Activated CD4-positive, CD25-positive, alpha-beta regulatory T cell (primary cell): ENCODE measurements around the gene SEMA3E.
"Not testable (repeated sequence)": the region's sequence is repeated elsewhere in the genome, so short reads cannot be mapped to it uniquely, and the experiment has no call there.

Source experiments
- DNase-seq, 4 experiments: peaks; one replicate each; lab custom pipeline; 2025; lab: John Stamatoyannopoulos, UW

The SEMA3E gene

DNA sequence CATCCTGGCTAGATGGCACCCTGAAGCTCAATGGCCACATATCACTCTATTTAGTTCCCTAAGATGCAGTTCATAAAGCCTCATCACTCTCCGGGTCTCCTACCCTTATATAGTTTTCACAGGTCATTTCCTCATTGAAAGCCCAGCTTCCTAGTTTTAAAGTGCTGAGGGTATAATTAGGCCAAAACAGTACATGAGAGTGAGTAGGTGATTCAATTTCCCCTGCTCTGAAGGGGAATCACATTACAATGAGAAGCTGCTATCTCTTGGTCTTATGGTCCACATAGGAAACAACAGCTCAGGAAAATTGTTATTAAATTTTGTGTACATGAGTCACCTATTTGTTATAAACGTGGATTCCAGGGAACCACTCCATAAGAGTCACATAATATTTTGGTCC is 162.0 kb downstream of the SEMA3E start:
- no peak for DNase-seq

DNA sequence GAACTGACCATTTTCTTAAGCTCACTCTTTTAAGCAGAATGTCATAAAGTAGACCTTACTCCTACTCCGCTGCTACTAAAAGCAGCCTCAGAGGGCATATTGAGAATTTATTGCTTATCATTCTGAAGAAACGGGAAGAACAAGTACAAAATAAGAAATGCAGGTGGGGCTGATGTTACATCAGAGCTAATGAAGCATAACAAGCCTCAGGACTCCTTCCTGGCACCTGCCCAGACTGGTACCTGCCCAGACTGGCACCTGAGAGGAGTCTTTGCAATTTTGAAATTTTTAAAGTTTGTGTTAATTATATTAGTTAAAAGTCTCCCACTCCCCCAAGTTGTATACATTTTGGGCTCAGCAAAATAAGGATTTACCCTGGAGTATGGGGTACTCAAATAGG is 162.4 kb downstream of the SEMA3E start:
- no peak for DNase-seq

DNA sequence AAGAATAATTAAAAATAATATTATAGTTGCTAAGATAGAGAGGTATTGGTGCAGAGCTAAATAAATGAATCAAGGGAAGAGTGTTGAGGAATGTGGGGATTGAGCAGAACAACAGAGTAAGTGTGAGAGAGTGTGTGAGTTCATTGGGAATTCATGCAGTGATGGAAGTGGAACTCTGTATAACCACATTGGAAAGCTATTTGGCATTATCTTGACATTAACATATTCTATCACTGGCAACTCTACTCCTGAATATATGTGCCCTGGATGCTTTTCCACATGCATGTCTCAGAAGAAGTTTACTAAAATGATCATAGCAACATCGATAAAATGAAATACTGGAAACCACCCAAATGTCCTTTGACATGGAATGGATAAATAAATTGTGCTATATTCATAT is 164.1 kb downstream of the SEMA3E start:
- no peak for DNase-seq

DNA sequence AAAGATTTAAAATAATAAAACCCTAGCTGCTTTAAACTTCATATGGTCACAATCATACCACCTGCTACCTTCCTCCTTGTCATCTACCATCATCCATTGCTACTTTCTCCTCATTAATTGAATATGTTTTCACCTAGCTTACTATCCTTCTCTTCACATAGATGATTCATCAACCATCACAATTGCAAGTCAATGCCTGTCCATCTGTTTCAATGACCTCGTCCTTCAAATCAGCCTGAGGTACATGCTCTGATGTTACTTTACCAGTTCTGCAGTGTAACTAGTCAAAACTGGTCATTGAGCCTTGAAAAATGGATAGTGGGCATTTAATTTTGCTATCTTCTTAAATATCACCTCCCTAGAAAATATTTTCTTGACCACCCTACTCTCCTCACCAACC is 164.7 kb downstream of the SEMA3E start:
- no peak for DNase-seq

DNA sequence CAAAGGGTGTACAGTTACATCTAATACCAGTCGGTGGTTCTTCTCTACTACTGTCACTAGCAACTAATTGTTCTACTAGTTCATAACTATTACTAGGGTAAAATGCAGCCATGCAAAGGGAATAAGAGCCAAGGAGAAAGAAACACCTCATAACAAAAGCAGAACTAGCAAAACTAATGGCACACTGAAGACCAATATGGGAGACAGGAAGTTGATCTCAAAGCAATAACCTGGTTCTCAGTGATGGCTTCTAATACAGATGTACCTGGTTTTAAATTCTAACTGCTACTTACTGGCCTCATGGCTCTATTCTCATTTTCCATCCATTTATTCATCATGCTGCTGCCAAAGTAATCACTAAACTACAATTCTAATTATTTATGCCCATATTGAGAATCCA is 170.3 kb downstream of the SEMA3E start:
- no peak for DNase-seq

DNA sequence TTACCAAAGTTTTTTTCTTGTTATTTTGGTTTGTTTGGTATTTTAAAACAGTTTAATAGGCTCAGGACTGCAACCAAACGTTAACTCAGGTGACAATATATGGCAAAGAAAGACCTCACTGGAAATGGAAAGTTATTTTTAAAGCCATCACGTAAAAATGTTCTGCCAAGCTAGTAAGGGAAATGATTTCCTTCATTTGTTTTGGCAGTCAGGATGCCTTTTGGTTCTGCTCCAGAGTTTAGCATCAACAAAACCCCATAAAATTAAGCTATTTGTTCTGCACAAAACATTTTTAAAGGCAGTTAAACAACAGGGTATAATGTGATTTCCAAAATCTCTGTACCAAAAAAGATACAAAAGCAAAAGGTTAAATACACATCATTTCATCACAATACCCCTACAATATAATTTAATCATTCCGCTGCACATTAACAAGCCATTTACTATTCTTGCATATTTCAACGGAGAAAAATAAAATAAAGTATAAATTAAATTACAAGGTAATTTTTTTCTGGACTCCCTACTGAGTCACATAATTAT is 172.4 kb downstream of the SEMA3E start:
- DNase-seq = no peak

DNA sequence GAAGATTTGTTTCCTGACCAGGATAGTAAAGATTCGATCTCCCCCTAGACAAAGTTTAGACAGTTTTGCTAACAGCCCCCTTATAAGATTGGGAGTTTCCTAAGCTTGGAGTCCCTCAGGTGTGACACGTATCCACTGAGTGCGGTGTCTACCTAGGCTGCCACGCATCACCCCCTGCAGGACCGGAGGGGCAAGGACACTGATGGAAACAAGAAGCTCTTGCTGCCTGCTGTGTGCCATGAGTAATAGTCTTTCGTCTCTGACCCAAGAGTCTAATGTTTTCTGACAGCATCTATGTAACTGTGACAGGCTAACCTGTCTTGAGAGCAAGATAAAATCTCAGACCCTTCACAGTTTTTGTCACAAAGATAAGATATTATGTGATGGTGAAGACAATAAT is 173.5 kb downstream of the SEMA3E start:
- no peak for DNase-seq

DNA sequence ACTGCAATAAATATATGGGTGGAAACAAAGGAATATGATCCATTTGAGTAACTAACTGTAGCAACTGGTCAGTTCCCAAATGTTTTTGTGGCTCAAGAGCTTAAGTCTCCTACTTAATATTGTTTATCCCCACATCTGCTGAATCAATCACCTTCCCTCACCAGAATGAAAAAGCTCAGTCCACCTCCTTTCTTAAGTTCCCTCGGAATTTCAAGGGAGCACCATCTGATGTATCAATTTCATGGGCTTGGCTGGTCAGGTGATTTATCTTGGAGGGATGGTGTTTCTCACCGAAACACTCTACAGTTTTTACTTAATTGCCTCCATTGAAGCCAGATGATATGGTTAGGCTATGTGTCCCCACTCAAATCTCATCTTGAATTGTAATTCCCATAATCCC is 176.6 kb downstream of the SEMA3E start:
- no peak for DNase-seq

DNA sequence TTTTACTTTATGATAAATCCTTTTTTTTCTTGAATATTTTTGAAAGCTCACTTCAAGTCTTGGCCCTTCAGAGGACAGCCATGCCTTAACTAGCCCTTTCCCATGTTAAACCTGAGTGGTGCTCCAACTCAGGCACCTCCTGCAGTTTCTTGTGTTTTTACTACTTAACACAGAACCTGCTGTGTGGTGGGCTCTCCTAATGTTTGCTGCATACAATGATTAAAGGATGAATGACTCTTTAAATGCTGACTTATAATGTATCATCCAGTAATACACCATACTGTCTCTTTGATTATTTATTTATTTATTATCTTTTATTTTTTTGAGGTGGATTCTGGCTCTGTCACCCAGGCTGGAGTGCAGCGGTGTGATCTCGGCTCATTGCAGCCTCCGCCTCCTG is 179.4 kb downstream of the SEMA3E start:
- no peak for DNase-seq

DNA sequence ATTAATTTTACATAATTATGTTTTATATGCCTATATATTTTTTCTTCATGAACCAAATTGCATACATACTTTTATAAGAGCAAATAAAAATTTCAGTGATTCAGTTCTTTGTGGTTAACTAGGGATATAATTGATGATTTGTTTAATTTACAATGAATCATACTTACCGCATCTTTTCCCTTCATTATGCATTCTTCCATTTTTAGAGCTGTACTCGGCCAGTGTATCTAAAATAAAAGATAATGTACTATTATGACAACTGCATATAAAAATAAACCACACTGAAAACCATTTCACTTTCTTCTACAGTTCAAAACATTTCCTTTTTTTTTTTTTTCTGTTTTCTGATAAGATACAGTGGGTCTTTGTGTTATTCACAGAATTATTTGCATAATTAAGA is 179.9 kb downstream of the SEMA3E start:
- no peak for DNase-seq

DNA sequence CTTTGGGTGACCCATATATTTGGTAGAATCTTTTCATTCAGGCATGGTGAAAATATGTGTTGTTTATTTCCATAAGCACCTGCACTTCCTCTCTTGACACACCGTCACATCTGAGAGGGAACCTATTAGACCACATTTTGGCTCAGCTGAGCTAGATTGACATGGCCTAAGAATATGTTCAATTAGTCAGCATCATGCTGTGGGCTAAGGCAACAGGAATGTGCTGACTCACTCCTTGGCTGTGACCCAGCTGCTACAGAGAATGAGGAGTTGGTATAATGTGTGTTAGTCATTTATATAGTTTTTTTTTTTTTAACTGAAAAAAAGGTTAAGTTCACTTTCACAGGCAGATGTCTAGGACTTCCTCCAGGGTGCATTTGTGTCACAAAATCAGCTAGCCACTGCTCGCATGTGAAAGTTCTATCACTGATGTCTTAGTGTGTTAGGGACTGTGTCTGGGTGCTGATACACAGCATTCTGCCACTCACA is 180.6 kb downstream of the SEMA3E start:
- no peak for DNase-seq

DNA sequence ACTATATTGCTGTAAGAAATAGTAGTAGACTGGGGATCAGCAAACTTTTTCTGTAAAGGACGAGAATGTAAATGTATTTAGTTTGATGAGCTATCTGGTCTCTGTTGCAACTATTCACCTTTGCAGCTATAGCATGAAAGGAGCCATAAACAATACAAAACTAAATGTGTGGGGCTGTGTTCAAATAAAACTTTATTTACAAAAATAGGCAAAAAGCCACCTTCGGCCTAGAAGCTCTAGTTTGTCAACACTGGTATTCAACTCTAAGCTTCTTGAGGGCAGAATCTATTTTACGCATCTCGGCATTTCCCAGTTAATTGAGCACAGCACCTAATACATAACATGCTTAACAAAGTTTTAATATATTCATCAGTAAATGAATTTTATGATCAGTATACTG is 181.4 kb downstream of the SEMA3E start:
- DNase-seq = no peak

DNA sequence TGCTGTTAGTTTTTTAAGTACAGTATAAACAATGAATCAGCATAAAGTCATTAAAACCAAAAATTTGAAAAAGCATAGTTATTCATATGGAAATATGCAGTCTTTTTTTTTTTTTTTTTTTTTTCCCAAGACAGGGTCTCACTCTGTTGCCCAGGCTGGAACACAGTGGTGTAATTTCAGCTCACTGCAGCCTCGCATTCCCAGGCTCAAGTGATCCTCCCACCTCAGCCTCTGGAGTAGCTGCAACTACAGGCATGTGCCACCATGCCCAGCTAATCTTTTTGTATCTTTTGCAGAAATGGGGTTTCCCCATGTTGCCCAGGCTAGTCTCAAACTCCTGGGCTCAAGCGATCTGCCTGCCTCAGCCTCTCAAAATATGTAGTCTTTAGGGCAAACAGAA is 182.0 kb downstream of the SEMA3E start:
- no peak for DNase-seq

DNA sequence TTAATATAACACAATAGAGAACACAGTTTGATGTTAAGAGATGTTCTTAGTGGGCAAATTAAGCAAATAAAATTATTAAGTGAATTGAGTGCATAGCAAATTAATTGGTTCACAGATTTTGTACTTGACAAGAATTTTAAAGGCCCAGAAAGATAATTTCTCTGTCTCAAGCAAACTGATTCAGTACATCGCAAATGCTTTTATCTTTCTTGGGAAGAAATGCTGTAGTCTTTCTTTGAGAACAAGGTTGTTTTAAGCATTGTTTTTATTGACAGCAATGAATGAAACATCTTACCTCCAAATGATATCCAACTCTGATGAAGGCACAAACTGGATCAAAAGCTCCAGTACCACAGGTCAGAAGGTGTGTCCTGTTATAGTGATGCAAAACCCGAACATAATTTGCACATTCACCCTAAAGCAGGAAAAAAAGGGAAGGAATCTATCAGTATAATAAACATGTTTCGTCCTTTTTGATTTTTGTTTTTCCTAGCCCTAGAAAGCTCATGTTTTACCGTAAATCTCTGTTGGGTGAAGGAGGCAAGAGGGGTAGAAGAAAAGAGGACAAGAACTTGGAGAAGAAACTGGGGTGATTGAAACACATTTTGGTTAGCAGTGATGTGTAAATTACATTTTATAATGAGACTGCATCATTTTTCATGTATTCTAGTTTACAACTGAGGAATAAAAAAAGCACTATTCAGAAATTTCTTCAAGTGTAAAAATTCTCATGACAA is 182.6 kb downstream of the SEMA3E start:
- DNase-seq = no peak

DNA sequence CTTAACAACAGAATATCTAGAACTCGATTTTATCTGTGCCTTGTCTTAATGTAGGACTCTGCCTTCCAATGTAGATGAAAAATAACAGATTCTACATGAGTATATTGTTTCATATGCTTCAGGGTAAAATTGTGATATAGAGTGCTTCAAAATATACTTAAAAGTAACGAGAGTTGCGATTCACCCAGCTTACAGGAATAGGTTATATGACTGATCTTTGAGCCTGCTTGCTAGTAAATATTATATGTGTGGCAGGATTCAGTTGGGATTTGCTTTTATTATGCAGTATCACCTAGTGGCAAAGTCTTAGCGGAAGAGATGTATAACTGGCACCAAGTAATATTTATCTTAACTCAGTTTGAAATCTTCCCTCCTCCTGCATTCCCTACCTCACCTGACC is 183.3 kb downstream of the SEMA3E start:
- DNase-seq = no peak

DNA sequence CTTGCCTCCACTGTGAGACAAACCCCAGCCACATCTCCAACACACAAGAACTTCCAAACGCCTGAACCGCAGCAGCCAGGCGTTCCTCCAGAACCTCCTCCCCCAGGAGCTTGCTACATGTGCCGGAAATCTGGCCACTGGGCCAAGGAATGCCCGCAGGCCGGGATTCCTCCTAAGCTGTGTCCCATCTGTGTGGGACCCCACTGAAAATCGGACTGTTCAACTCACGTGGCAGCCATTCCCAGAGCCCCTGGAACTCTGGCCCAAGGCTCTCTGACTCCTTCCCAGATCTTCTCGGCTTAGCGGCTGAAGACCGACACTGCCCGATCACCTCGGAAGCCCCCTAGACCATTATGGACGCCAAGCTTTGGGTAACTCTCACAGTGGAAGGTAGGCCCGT is 187.1 kb downstream of the SEMA3E start:
- DNase-seq = not testable (repeated sequence)

DNA sequence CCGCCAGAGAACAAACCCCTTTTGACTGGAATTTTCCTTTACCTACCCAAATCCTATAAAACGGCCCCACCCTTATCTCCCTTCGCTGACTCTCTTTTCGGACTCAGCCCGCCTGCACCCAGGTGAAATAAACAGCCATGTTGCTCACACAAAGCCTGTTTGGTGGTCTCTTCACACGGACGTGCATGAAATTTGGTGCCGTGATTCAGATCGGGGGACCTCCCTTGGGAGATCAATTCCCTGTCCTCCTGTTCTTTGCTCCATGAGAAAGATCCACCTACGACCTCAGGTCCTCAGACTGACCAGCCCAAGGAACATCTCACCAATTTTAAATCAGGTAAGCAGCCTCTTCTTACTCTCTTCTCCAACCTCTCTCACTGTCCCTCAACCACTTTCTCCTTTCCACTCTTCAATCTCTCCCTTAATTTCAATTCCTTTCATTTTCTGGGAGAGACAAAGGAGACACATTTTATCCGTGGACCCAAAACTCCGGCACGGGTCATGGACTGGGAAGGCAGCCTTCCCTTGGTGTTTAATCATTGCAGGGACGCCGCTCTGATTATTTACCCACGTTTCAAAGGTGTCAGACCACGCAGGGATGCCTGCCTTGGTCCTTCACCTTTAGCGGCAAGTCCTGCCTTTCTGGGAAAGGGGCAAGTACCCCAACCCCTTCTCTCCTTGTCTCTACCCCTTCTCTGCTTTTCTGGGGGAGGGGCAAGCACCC is 188.8 kb downstream of the SEMA3E start:
- not testable (repeated sequence) for DNase-seq

DNA sequence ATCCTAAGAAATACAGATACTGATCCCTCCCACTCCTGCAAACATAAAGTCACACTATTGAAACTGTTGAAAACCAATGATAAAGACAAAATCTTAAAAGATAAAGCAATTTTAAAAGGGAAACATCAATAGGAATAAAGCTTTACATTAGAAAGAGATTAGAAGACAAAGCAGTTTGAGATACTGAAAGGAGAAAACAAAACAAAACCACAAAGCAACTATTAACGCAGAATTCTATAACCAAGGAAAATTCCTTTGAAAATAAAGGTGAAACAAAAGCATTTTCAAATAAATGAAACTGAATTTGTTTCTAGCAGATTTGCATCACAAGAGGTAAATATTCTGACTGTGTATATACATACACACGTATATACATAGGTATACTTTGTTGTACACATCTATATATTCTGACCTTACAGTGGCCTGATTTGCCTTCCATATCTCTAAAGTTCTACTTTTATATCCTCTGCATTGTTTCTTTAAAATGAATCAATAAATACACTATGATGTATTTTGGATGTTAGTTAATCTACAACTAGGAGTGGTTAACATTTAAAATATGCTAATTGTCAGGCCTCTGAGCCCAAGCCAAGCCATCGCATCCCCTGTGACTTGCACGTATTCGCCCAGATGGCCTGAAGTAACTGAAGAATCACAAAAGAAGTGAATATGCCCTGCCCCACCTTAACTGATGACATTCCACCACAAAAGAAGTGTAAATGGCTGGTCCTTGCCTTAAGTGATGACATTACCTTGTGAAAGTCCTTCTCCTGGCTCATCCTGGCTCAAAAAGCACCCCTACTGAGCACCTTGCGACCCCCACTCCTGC is 189.6 kb downstream of the SEMA3E start:
- not testable (repeated sequence) for DNase-seq

DNA sequence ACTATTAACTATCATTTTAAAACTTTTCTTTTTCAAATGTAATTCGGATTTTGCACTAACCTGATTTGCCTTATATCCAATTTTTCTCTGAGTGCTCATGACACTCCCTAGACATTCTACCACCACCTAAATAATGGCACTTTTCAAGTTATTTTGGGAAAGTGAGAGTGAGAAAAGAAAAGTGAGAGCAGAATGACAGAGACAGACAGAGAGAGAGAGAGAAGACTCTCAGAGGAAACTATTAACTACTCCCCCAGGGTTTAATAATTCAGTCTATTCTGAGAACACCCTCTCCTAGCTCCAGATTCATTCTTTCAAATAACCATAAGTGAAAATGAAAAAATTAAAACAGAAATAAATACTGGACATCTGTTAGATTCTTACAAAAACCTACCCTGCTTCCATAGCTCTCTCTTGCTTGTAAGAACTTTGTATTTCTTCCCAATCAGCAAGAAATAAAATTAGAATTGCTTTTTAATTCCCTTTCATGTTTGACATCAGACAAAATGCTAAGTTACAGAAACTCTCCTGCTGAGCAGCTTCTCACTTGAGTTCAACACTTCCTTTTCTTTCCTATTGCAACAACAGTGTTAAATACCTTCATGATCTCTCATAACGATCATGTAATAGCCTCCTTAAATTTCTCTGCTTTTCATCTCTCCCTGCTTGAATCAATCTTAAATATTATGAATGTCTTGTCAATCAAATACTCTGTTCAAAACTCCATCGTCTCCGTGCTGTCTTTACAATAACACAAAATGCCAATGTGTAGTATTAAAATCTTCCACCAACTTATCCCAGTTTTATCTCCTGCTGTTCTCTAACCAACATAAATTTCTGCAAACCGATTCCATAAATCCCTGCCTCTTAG is 191.7 kb downstream of the SEMA3E start:
- DNase-seq = no peak

DNA sequence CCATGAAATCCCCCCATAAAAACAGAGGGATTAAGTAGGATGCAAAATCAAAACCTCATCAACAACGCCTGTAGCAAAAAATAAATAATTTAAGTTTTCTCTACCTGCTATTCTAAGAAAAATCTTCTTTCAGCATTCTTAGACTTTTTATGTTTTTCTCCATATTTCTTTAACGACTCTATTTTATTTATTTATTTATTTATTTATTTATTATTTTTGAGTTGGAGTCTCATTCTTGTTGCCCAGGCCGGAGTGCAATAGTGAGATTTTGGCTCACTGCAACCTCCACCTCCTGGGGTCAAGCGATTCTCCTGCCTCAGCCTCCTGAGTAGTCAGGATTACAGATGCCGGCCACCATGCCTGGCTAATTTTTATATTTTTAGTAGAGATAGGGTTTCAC is 192.5 kb downstream of the SEMA3E start:
- no peak for DNase-seq

DNA sequence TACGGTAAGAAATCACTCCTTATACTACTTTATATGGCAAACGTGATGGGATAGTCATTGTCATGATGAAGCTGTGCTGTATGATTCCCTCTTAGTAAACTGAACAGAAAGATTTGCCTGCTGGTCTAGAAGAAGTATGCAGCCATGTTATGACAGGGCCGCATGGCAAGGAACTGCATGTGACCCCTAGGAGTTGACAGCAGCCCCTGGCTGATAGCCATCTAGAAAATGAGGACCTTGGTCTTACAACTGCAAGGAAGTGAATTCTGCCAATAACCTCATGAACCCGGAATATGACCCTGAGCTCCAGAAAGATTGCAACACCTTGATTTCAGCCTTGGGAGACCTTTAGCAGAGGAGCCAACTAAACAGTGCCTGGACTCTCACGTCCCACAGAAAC is 193.3 kb downstream of the SEMA3E start:
- no peak for DNase-seq
